Liver (tissue), 9 donors: ENCODE results near the gene TSSC4. TPM values are rescaled to one million over a fixed set of nuclear protein-coding genes. Genes with fewer than 3 reads are reported as not detected.

Experiments used
- DNase-seq: peaks from one replicate; pipeline ENCODE4 v3.0.0-alpha.2; 2017; ENCODE audit warnings: low spot score
- H3K27ac ChIP-seq, 2 donors: one replicate each; pipeline ENCODE4 v1.7.0; 2013; ENCODE audit warnings: inconsistent platforms in 2 of 2, low read length in 2 of 2, control low read depth in 1 of 2, low read depth in 1 of 2, mild to moderate bottlenecking in 1 of 2
- H3K27me3 ChIP-seq, 4 donors: one replicate each; pipeline versions ENCODE4 v1.6.1 to v1.7.0; 2013; ENCODE audit warnings: low read length in 3 of 4, inconsistent platforms in 1 of 4, mild to moderate bottlenecking in 1 of 4, moderate library complexity in 1 of 4; ENCODE audit not compliant: control insufficient read depth in 4 of 4, insufficient read depth in 4 of 4
- H3K36me3 ChIP-seq, 4 donors: one replicate each; pipeline versions ENCODE4 v1.6.1 to v1.7.0; 2013; ENCODE audit warnings: low read length in 3 of 4, mild to moderate bottlenecking in 3 of 4, low read depth in 1 of 4, moderate library complexity in 1 of 4; ENCODE audit not compliant: control insufficient read depth in 4 of 4, insufficient read depth in 3 of 4
- H3K4me1 ChIP-seq, 4 donors: one replicate each; pipeline versions ENCODE4 v1.6.1 to v1.7.0; 2013; ENCODE audit warnings: low read length in 3 of 4, mild to moderate bottlenecking in 3 of 4, moderate library complexity in 1 of 4; ENCODE audit not compliant: control insufficient read depth in 4 of 4, insufficient read depth in 4 of 4
- H3K4me3 ChIP-seq, 3 donors: one replicate each; pipeline versions ENCODE4 v1.6.1 to v1.7.0; 2013; ENCODE audit warnings: low read length in 3 of 3, control low read depth in 1 of 3, low read depth in 1 of 3, mild to moderate bottlenecking in 1 of 3
- H3K9ac ChIP-seq, 2 donors: one replicate each; pipeline ENCODE4 v1.7.0; 2013; ENCODE audit warnings: low read length in 2 of 2, mild to moderate bottlenecking in 2 of 2, moderate library complexity in 2 of 2, control low read depth in 1 of 2, low read depth in 1 of 2
- H3K9me3 ChIP-seq, 4 donors: one replicate each; pipeline versions ENCODE4 v1.6.1 to v1.7.0; 2013; ENCODE audit warnings: low read length in 3 of 4; ENCODE audit not compliant: control insufficient read depth in 4 of 4
- EGR1 ChIP-seq, 2 donors: IDR thresholded peaks; 2 replicates each; pipeline ENCODE4 v1.6.1; 2016 to 2018; ENCODE audit warnings: antibody characterized with exemption in 2 of 2, low read depth in 2 of 2
- FOXA1 ChIP-seq: IDR thresholded peaks from 2 replicates; pipeline ENCODE4 v1.6.1; 2016; ENCODE audit warnings: antibody characterized with exemption
- FOXA2 ChIP-seq: IDR thresholded peaks from 2 replicates; pipeline ENCODE4 v1.6.1; 2016; ENCODE audit warnings: antibody characterized with exemption
- HNF4A ChIP-seq, 2 donors: conservative IDR thresholded peaks; 2 replicates each; pipeline ENCODE4 v1.6.1; 2016; ENCODE audit warnings: antibody characterized with exemption in 2 of 2, mild to moderate bottlenecking in 2 of 2
- HNF4G ChIP-seq: IDR thresholded peaks from 2 replicates; pipeline ENCODE4 v1.6.1; 2016; ENCODE audit warnings: antibody characterized with exemption
- NR2F2 ChIP-seq: IDR thresholded peaks from 2 replicates; pipeline ENCODE4 v1.6.1; 2016; ENCODE audit warnings: antibody characterized with exemption
- RAD21 ChIP-seq, 2 donors: IDR thresholded peaks; 2 replicates each; pipeline ENCODE4 v1.6.1; 2016; ENCODE audit warnings: antibody characterized with exemption in 2 of 2, mild to moderate bottlenecking in 2 of 2
- RXRA ChIP-seq, 2 donors: IDR thresholded peaks; 2 replicates each; pipeline ENCODE4 v1.6.1; 2017 to 2018; ENCODE audit warnings: antibody characterized with exemption in 2 of 2, mild to moderate bottlenecking in 1 of 2
- SP1 ChIP-seq: IDR thresholded peaks from 2 replicates; pipeline ENCODE4 v1.6.1; 2018; ENCODE audit warnings: antibody characterized with exemption, mild to moderate bottlenecking
- TAF1 ChIP-seq: conservative IDR thresholded peaks from 2 replicates; pipeline ENCODE4 v1.6.1; 2016; ENCODE audit warnings: antibody characterized with exemption, mild to moderate bottlenecking
- WGBS: extraction: QIAGEN DNeasy Blood & Tissue Kit; methylation state at CpG from one replicate; pipeline ENCODE4 v1.1.7; 2013; 5-methylcytosine and 5-hydroxymethylcytosine counted together
- polyA plus RNA-seq, 2 donors: library from polyadenylated mRNA; stranded (reverse) in 1 of 2; unstranded in 1 of 2; fragments of 200-250 nt in 1 of 2; fragments of >200 nt in 1 of 2; fragmentation: Nextera tagmentation in 1 of 2; extraction: Ambion mirVana in 1 of 2; gene quantifications; one replicate each; pipeline versions ENCODE4 v1.2.1 to v1.2.3, GENCODE V29; 2013 to 2015
- total RNA-seq, 2 donors: library from RNA; depleted of rRNA; stranded (reverse); fragments of >200 nt; gene quantifications; one replicate each; pipeline ENCODE4 v1.2.3, GENCODE V29; 2014
- TF ChIP-seq, protein P1 (sequence below): fragments of 150-350 bp; IDR thresholded peaks from 2 replicates; pipeline ENCODE4 v1.5.1; 2017; ENCODE audit warnings: improper control_type of control experiment, low read depth, low read length; ENCODE audit not compliant: missing input control
- TF ChIP-seq, protein P2 (sequence below): IDR thresholded peaks from 2 replicates; pipeline ENCODE4 v1.6.1; 2016; ENCODE audit warnings: antibody characterized with exemption
- donor health status: healthy.
- donor health status: healthy.
- donor health status: healthy.
- donor health status: healthy.
- donor health status: healthy.

Gene TSSC4
- total and polyA plus RNA-seq, 4 donors = 15.8 to 19.1 (median 17.6) TPM

DNA sequence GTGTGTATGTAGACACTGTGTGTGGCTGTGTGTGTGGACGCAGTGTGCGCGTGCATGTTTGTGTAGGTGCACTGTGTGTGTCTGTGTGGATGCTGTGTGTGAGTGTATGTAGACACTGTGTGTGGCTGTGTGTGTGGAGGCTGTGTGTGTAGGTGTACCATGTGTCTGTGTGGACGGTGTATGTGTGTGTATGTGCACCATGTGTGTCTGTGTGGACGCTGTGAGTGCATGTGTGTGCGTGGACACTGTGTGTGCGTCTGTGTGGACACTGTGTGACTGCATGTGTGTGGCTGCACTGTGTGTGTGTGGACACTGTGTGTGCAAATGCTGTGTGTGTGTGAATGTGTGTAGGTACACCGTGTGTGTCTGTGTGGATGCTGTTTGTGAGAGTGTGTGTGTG lies 33.5 kb downstream of the TSSC4 start:
- H3K9me3 ChIP-seq = no peaks in the 10 kb centered on the region
- WGBS = 90% methylated on average over 8 of the region's 8 CpGs
- H3K27me3 ChIP-seq = no peaks in the 10 kb centered on the region
- TF ChIP-seq TAF1 = no peak
- TF ChIP-seq FOXA1 = no peak
- no peak overlapping the region for H3K4me3 ChIP-seq
- H3K27ac ChIP-seq = no peak overlapping the region
- no peaks in the 10 kb centered on the region for H3K4me1 ChIP-seq
- DNase-seq = no peak
- H3K9ac ChIP-seq = no peak overlapping the region
- H3K36me3 ChIP-seq = no peaks in the 10 kb centered on the region

DNA sequence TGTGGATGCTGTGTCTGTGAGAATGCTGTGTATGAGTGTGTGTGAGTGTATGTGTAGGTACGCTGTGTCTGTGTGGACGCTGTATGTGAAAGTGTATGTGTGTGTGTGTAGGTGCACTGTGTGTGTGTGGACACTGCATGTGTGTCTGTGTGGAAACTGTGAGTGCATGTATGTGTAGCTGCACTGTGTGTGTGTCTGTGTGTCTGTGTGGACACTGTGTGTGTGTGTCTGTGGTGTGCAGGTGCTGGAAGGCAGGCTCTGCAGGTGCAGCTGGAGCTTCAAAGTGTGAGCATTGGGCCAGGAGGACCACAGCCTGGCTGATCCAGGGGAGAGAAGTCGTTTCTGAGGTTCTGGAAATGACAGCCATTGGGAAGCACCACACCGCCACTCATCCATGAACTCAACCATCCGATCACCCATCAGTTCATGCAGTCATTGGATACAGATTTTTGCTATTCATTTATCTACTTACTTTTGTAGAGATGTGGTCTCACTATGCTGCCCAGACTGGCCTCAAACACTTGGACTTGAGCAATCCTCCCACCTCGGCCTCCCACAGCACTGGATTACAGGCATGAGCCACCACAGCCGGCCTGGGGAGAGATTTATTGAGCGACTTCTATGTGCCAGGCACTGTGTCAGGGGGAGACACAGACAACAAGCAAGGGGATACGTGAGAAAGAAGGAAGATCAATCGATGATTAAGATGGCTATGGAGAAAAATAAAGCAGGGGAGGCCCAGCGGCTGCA lies 34.1 kb downstream of the TSSC4 start:
- Histone ChIP-seq H3K27ac (no peak overlapping the region), H3K36me3 (no peaks in the 10 kb centered on the region), H3K4me1 (no peaks in the 10 kb centered on the region), H3K27me3 (no peaks in the 10 kb centered on the region), H3K9ac (no peak overlapping the region), H3K4me3 (no peak overlapping the region), H3K9me3 (no peaks in the 10 kb centered on the region)
- no peak for TF ChIP-seq TAF1
- no peak for TF ChIP-seq RXRA (IDR thresholded peaks at IDR 0.05)
- no peak for TF ChIP-seq HNF4A (conservative IDR thresholded peaks at IDR 0.05)
- TF ChIP-seq FOXA1 = no peak
- TF ChIP-seq SP1 = no peak
- TF ChIP-seq, protein P1, sequence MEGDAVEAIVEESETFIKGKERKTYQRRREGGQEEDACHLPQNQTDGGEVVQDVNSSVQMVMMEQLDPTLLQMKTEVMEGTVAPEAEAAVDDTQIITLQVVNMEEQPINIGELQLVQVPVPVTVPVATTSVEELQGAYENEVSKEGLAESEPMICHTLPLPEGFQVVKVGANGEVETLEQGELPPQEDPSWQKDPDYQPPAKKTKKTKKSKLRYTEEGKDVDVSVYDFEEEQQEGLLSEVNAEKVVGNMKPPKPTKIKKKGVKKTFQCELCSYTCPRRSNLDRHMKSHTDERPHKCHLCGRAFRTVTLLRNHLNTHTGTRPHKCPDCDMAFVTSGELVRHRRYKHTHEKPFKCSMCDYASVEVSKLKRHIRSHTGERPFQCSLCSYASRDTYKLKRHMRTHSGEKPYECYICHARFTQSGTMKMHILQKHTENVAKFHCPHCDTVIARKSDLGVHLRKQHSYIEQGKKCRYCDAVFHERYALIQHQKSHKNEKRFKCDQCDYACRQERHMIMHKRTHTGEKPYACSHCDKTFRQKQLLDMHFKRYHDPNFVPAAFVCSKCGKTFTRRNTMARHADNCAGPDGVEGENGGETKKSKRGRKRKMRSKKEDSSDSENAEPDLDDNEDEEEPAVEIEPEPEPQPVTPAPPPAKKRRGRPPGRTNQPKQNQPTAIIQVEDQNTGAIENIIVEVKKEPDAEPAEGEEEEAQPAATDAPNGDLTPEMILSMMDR = no peak
- TF ChIP-seq NR2F2 = no peak
- TF ChIP-seq HNF4G = no peak
- TF ChIP-seq EGR1 (IDR thresholded peaks at IDR 0.05; ENCODE audit: low read depth in 2 of 2) = no peak
- no peak for TF ChIP-seq RAD21 (IDR thresholded peaks at IDR 0.05)
- TF ChIP-seq FOXA2 = no peak
- 84% methylated on average over 11 of the region's 11 CpGs for WGBS
- DNase-seq = no peak

DNA sequence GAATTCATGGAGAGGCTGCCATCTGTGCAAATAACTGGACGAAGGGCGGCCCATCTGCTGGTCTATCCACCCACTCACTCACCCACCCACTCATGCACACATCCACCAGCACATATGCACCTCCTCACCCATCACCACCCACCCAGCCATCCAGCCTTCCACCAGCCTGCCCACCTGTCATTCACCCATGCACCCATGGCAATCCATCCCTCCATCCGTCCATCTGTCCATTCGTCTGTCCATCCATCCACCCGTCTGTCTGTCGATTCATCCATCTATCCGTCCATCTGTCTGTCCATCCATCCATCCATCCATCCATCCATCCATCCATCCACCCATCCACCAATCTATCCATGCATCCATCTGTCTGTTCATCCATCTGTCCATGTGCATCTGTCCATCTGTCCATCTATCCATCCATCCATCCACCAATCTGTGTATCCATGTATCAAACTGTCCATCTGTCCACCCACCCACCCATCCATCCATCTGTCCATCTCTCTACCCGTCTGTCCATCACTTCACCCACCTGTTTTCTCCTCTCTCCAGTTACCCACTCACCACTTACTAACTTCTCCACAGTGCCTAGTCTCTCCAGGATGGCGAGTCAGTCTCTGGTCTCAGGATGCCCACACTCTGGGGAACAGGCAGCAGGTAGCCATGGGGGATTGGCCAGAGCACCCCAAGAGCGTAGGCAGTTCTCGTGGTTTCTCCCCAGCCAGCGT lies 34.9 kb downstream of the TSSC4 start:
- H3K36me3 ChIP-seq = no peaks in the 10 kb centered on the region
- no peak overlapping the region for H3K27ac ChIP-seq
- TF ChIP-seq, protein P2, sequence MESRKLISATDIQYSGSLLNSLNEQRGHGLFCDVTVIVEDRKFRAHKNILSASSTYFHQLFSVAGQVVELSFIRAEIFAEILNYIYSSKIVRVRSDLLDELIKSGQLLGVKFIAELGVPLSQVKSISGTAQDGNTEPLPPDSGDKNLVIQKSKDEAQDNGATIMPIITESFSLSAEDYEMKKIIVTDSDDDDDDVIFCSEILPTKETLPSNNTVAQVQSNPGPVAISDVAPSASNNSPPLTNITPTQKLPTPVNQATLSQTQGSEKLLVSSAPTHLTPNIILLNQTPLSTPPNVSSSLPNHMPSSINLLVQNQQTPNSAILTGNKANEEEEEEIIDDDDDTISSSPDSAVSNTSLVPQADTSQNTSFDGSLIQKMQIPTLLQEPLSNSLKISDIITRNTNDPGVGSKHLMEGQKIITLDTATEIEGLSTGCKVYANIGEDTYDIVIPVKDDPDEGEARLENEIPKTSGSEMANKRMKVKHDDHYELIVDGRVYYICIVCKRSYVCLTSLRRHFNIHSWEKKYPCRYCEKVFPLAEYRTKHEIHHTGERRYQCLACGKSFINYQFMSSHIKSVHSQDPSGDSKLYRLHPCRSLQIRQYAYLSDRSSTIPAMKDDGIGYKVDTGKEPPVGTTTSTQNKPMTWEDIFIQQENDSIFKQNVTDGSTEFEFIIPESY = no peak
- no peak for TF ChIP-seq FOXA2
- H3K4me3 ChIP-seq = no peak overlapping the region
- no peak for DNase-seq
- 84% methylated on average over 12 of the region's 12 CpGs for WGBS
- no peak overlapping the region for H3K9ac ChIP-seq
- peaks cover 0 to 2% (median 0%) of the 10 kb centered on the region in 4 donors for H3K27me3 ChIP-seq
- H3K4me1 ChIP-seq = no peaks in the 10 kb centered on the region
- H3K9me3 ChIP-seq = no peaks in the 10 kb centered on the region
